Measurements from ENCODE around the gene UROC1.
"Not testable (repeated sequence)": the region's sequence is repeated elsewhere in the genome, so short reads cannot be mapped to it uniquely, and the experiment has no call there.

The UROC1 gene

GRCh38 chr3:126547721-126548120, 30.1 kb upstream of the UROC1 start:
- DNase-seq: no peak

GRCh38 chr3:126546549-126547239, 29.1 kb upstream of the UROC1 start:
- no peak for DNase-seq

GRCh38 chr3:126546013-126546412, 28.4 kb upstream of the UROC1 start:
- no peak for DNase-seq

GRCh38 chr3:126545544-126545943, 28.0 kb upstream of the UROC1 start:
- DNase-seq: no peak

- DNase-seq: no peak
These were observed 27.2 kb upstream of the UROC1 start for GRCh38 chr3:126544596-126545281.

- DNase-seq: no peak
These were observed 26.0 kb upstream of the UROC1 start for GRCh38 chr3:126543457-126544061.

- DNase-seq: no peak
These were observed 25.0 kb upstream of the UROC1 start for GRCh38 chr3:126542340-126543241.

GRCh38 chr3:126541628-126542339, 24.2 kb upstream of the UROC1 start:
- no peak for DNase-seq

GRCh38 chr3:126540951-126541627, 23.5 kb upstream of the UROC1 start:
- no peak for DNase-seq

GRCh38 chr3:126540342-126540849, 22.8 kb upstream of the UROC1 start:
- DNase-seq: no peak

GRCh38 chr3:126539558-126540250, 22.1 kb upstream of the UROC1 start:
- no peak for DNase-seq

GRCh38 chr3:126538966-126539365, 21.4 kb upstream of the UROC1 start:
- DNase-seq: no peak

GRCh38 chr3:126538316-126538715, 20.7 kb upstream of the UROC1 start:
- DNase-seq: no peak

- no peak for DNase-seq
These were observed 20.2 kb upstream of the UROC1 start for GRCh38 chr3:126537730-126538281.

GRCh38 chr3:126537116-126537729, 19.6 kb upstream of the UROC1 start:
- no peak for DNase-seq

- DNase-seq: no peak
These were observed 18.6 kb upstream of the UROC1 start for GRCh38 chr3:126536126-126536525.

GRCh38 chr3:126535636-126536035, 18.1 kb upstream of the UROC1 start:
- DNase-seq: no peak

GRCh38 chr3:126534716-126535115, 17.1 kb upstream of the UROC1 start:
- not testable (repeated sequence) for DNase-seq

- no peak for DNase-seq
These were observed 15.9 kb upstream of the UROC1 start for GRCh38 chr3:126533506-126533905.

Data from hypothalamus (tissue), 51 donors.